ENCODE results near the gene NPHP4. TPM values are rescaled to one million over a fixed set of nuclear protein-coding genes. Genes with fewer than 3 reads are reported as not detected.

Gene NPHP4
- total RNA-seq, 1 donor from 2014 or later, result 3.7 TPM

DNA sequence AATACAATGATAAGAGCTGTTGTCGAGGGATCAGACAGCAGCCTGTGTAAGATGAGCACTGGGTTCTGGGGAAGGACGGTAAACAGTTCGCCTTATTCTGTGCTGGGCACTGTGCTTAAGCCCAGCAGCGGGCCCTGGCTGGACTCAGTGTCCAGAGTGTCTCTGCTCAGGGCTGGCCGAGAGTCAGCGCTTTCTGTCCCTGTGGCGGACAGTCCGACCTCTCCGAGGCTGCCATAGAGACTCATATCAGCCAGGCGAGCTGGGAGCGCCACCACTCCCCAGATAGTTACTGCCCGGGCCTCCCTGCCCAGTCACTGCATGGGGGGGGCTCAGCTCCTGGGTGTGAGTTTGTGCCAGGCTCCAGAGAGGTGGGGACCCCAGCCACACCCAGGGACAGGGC is 14.7 kb upstream of the NPHP4 start:
- peak; percentile 57 for DNase-seq
- H3K27ac ChIP-seq (replicated peaks), result peak overlapping the region; percentile 76
- no peak for TF ChIP-seq CTCF (IDR thresholded peaks at IDR 0.05; ENCODE audit: borderline replicate concordance)
- no peaks in the 10 kb centered on the region for H3K36me3 ChIP-seq
- no peaks in the 10 kb centered on the region for H3K9me3 ChIP-seq (replicated peaks)
- H3K27me3 ChIP-seq (ENCODE audit: low read depth), result no peaks in the 10 kb centered on the region
- intact Hi-C loops (cut with micrococcal nuclease), result no loop called here
- H3K4me1 ChIP-seq, result peaks cover 19% of the 10 kb centered on the region
- H3K4me3 ChIP-seq, result no peak overlapping the region

GRCh38 chr1:6005276-6005917 is 13.2 kb upstream of the NPHP4 start:
- Histone ChIP-seq H3K9me3 (replicated peaks) (no peaks in the 10 kb centered on the region), H3K4me3 (no peak overlapping the region), H3K27ac (replicated peaks) (peak overlapping the region; percentile 36), H3K4me1 (peaks cover 26% of the 10 kb centered on the region), H3K36me3 (no peaks in the 10 kb centered on the region), H3K27me3 (ENCODE audit: low read depth) (no peaks in the 10 kb centered on the region)
- DNase-seq, result peak; percentile 13
- intact Hi-C loops (cut with micrococcal nuclease), result no loop called here
- no peak for TF ChIP-seq CTCF (IDR thresholded peaks at IDR 0.05; ENCODE audit: borderline replicate concordance)

GRCh38 chr1:6004412-6005123 is 12.3 kb upstream of the NPHP4 start:
- DNase-seq, result peak; percentile 10

GRCh38 chr1:6003568-6004411 is 11.6 kb upstream of the NPHP4 start:
- intact Hi-C loops (cut with micrococcal nuclease), result no loop called here
- peak; percentile 7 for DNase-seq
- H3K36me3 ChIP-seq, result no peaks in the 10 kb centered on the region
- TF ChIP-seq CTCF (IDR thresholded peaks at IDR 0.05; ENCODE audit: borderline replicate concordance), result no peak
- H3K9me3 ChIP-seq (replicated peaks), result no peaks in the 10 kb centered on the region
- H3K4me1 ChIP-seq, result peaks cover 31% of the 10 kb centered on the region
- no peaks in the 10 kb centered on the region for H3K27me3 ChIP-seq (ENCODE audit: low read depth)
- peak overlapping the region; percentile 93 for H3K27ac ChIP-seq (replicated peaks)
- H3K4me3 ChIP-seq, result peak overlapping the region; percentile 60

More at GRCh38 chr1:6004412-6005123, 12.3 kb upstream of the NPHP4 start:
- no peak for TF ChIP-seq CTCF (IDR thresholded peaks at IDR 0.05; ENCODE audit: borderline replicate concordance)
- H3K27ac ChIP-seq (replicated peaks), result peak overlapping the region; percentile 12
- H3K4me1 ChIP-seq, result peaks cover 31% of the 10 kb centered on the region
- no peaks in the 10 kb centered on the region for H3K36me3 ChIP-seq
- no peaks in the 10 kb centered on the region for H3K27me3 ChIP-seq (ENCODE audit: low read depth)
- no peaks in the 10 kb centered on the region for H3K9me3 ChIP-seq (replicated peaks)
- intact Hi-C loops (cut with micrococcal nuclease), result no loop called here
- no peak overlapping the region for H3K4me3 ChIP-seq

DNA sequence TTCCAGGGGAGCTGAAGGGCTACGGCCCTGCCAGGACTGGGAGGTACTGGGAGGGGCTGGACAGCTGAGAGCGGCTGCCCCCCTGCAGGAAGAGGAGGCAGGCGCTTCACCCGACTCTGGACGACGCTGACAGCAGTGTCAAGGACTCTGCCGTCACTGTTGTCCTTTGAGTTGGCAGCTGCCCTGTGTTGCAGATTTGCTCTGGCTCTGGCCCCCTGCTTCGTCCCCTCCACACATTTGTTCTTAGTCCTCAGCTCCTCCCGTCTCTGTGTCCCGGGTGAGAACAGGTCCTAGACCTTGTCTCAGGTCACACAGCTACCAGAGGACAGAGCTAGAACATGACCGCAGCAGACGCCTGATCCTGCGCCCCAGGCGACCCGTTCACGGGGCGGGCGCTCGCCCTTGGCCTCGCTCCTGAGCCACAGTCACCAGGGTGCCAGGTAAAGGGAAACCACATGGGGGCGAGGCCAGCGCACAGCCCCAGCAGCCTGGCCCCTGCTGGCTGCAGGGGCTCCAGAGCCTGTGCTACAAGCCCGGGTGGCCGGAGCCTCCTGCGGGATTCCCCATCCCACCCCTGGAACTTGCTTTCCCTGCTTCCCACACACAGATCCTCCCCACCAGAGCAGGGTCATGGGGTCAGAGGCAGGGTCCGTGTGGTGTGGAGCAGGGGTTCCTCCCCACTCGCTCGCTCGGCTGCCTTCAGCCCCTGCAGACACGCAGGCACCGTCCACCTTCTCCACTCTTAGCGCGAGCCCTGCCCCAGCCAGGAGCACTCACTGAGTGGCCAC is 10.7 kb upstream of the NPHP4 start:
- intact Hi-C loops (cut with micrococcal nuclease), result no loop called here
- peak; percentile 77 for DNase-seq
- Histone ChIP-seq H3K27me3 (ENCODE audit: low read depth) (no peaks in the 10 kb centered on the region), H3K27ac (replicated peaks) (peak overlapping the region; percentile 93), H3K36me3 (no peaks in the 10 kb centered on the region), H3K4me1 (peaks cover 31% of the 10 kb centered on the region), H3K9me3 (replicated peaks) (no peaks in the 10 kb centered on the region), H3K4me3 (peak overlapping the region; percentile 60)
- TF ChIP-seq CTCF (IDR thresholded peaks at IDR 0.05; ENCODE audit: borderline replicate concordance), result peak; percentile 47

All from left ventricle myocardium inferior (tissue), 1 donor.